ENCODE results near the gene DNAJC4. TPM values are rescaled to one million over a fixed set of nuclear protein-coding genes. Genes with fewer than 3 reads are reported as not detected.

The DNAJC4 gene
- total RNA-seq, 2 experiments from 2014 or later: 14.1 to 42.4 TPM

DNA sequence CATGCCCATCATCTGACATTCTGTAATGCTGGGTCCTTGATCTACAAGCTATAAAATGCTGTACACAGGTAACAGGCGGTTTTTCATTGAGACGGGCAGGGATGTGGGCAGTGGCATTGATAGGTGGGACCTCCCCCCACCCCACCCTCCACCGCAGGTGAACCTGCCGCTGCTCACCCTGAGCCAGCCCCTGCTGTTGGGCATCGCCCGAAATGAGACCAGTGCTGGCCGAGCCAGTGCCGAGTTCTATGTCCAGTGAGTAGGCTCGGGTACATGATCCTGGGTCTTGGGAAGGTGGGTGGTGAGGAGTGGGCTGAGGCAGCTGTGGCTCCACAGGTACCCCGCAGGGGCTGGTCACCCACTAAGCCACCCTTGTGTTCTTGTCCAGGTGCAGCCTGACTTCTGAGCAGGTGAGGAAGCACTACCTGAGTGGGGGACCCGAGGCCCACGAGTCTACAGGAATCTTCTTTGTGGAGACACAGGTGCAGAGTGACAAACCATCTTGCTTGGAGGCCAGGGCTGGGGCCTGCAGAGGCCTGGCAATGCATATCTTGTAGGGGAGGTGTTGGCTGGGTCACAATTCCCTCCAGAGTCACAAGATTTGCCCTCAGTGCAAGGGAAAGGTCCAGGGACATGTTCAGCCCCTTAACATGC is 1.1 kb upstream of the DNAJC4 start:
- peak overlapping the region; percentile 66 for H3K27ac ChIP-seq (ENCODE audit: low read depth, low read length, poor library complexity, severe bottlenecking)
- H3K4me3 ChIP-seq (ENCODE audit: low read depth, low read length, poor library complexity, severe bottlenecking): peak overlapping the region; percentile 72
- intact Hi-C loops (cut with micrococcal nuclease; ENCODE audit: unreplicated experiment): no loop called here
- peaks cover 50% of the 10 kb centered on the region for H3K4me1 ChIP-seq (ENCODE audit: insufficient read depth, low read length, poor library complexity, severe bottlenecking)
- POLR2A ChIA-PET: interaction anchor here (0.7 to 4.4 kb wide), 5 partner anchors 16 to 106 kb away, joined by 3 to 29 read pairs (median 4); partner anchors contain the start of gene FERMT3
- H3K79me2 ChIP-seq (ENCODE audit: insufficient read depth, low read depth, low read length): peaks cover 8% of the 10 kb centered on the region; the same call in 1 of the 2 replicates
- H3K4me2 ChIP-seq (ENCODE audit: low read length): peak overlapping the region; percentile 94
- no peaks in the 10 kb centered on the region for H3K9me3 ChIP-seq (ENCODE audit: low read length)
- DNase-seq (ENCODE audit: low spot score): no peak
- no peak overlapping the region; the same call in 1 of the 2 replicates for H2AFZ ChIP-seq (ENCODE audit: low read length)
- peaks cover 10% of the 10 kb centered on the region; the same call in 1 of the 2 replicates for H3K36me3 ChIP-seq (ENCODE audit: insufficient read depth, low read length)
- CTCF ChIA-PET (ENCODE audit: unreplicated experiment): no interaction called here
- TF ChIP-seq, protein P1, sequence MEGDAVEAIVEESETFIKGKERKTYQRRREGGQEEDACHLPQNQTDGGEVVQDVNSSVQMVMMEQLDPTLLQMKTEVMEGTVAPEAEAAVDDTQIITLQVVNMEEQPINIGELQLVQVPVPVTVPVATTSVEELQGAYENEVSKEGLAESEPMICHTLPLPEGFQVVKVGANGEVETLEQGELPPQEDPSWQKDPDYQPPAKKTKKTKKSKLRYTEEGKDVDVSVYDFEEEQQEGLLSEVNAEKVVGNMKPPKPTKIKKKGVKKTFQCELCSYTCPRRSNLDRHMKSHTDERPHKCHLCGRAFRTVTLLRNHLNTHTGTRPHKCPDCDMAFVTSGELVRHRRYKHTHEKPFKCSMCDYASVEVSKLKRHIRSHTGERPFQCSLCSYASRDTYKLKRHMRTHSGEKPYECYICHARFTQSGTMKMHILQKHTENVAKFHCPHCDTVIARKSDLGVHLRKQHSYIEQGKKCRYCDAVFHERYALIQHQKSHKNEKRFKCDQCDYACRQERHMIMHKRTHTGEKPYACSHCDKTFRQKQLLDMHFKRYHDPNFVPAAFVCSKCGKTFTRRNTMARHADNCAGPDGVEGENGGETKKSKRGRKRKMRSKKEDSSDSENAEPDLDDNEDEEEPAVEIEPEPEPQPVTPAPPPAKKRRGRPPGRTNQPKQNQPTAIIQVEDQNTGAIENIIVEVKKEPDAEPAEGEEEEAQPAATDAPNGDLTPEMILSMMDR (conservative IDR thresholded peaks at IDR 0.05; ENCODE audit: low read length): no peak
- TF ChIP-seq EZH2phosphoT487 (IDR thresholded peaks at IDR 0.05; ENCODE audit: borderline replicate concordance, low read depth, low read length): no peak
- no peaks in the 10 kb centered on the region for H3K9me2 ChIP-seq (ENCODE audit: insufficient read depth, low read length)
- H4K20me1 ChIP-seq (ENCODE audit: insufficient read depth, low read length): no peaks in the 10 kb centered on the region
- BruUV-seq (replicated peaks): no TSS peak

DNA sequence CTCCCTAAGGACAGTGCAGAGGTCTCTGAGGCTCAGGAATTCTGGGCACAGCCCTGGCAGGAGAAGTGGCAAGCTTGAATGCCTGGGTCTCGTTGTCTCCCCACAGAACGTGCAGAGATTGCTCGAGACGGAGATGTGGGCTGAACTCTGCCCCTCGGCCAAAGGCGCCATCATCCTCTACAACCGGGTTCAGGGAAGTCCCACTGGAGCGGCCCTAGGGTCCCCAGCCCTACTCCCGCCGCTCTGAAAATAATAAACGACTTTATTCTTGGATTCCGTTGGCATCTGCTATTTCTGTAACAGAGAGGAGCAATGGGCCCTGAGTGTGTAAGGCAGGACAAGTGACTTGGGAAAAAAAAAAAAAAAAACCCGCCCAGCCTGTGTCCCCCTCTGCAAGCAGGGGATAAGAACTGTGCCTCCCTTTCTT is 591 bp upstream of the DNAJC4 start:
- intact Hi-C loops (cut with micrococcal nuclease; ENCODE audit: unreplicated experiment): loop anchor here (1.0 kb wide), 1 partner anchor 11 kb away; no protein-coding TSS in a partner anchor
- H3K4me2 ChIP-seq (ENCODE audit: low read length): peak overlapping the region; percentile 94
- DNase-seq (ENCODE audit: low spot score): no peak
- H3K79me2 ChIP-seq (ENCODE audit: insufficient read depth, low read depth, low read length): peaks cover 8% of the 10 kb centered on the region; the same call in 1 of the 2 replicates
- ChIA-PET CTCF (ENCODE audit: unreplicated experiment) (no interaction called here), POLR2A (interaction anchor here (0.7 to 1.0 kb wide), 3 partner anchors 15 to 106 kb away, joined by 4 to 6 read pairs (median 4); no protein-coding TSS in a partner anchor)
- peak overlapping the region; percentile 66 for H3K27ac ChIP-seq (ENCODE audit: low read depth, low read length, poor library complexity, severe bottlenecking)
- no TSS peak for BruUV-seq (replicated peaks)
- H3K4me3 ChIP-seq (ENCODE audit: low read depth, low read length, poor library complexity, severe bottlenecking): peak overlapping the region; percentile 72
- H4K20me1 ChIP-seq (ENCODE audit: insufficient read depth, low read length): no peaks in the 10 kb centered on the region
- H3K36me3 ChIP-seq (ENCODE audit: insufficient read depth, low read length): peaks cover 4% of the 10 kb centered on the region; the same call in 1 of the 2 replicates
- no peaks in the 10 kb centered on the region for H3K9me3 ChIP-seq (ENCODE audit: low read length)
- peak overlapping the region; percentile 54; the same call in 1 of the 2 replicates for H2AFZ ChIP-seq (ENCODE audit: low read length)
- no peaks in the 10 kb centered on the region for H3K9me2 ChIP-seq (ENCODE audit: insufficient read depth, low read length)
- peaks cover 50% of the 10 kb centered on the region for H3K4me1 ChIP-seq (ENCODE audit: insufficient read depth, low read length, poor library complexity, severe bottlenecking)
- TF ChIP-seq EZH2phosphoT487 (IDR thresholded peaks at IDR 0.05; ENCODE audit: borderline replicate concordance, low read depth, low read length): no peak
- TF ChIP-seq, protein P1 (conservative IDR thresholded peaks at IDR 0.05; ENCODE audit: low read length): no peak

DNA sequence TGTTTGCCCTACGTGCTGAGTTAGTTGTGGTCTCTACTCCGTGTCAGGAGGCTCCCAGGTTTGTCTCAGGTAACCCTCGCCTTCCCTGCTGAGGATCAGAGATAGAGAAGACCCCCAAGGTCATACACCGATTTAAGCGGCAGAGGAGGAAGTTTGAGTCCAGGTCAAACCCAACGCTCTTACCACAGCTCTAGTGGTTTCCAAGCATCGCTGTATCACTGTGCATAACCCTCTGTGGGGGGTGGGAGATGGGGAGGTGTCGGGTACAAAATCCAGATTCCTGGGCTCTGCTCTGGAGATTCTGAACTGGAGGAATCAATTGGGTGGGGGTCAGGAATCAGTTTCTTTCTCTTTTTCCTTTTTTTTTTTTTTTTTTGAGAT is 627 bp downstream of the DNAJC4 start:
- Histone ChIP-seq H3K27ac (ENCODE audit: low read depth, low read length, poor library complexity, severe bottlenecking) (peak overlapping the region; percentile 66), H4K20me1 (ENCODE audit: insufficient read depth, low read length) (no peaks in the 10 kb centered on the region), H3K9me3 (ENCODE audit: low read length) (no peaks in the 10 kb centered on the region), H3K9me2 (ENCODE audit: insufficient read depth, low read length) (no peaks in the 10 kb centered on the region), H3K4me1 (ENCODE audit: insufficient read depth, low read length, poor library complexity, severe bottlenecking) (peaks cover 54% of the 10 kb centered on the region), H2AFZ (ENCODE audit: low read length) (peak overlapping the region; percentile 54), H3K4me3 (ENCODE audit: low read depth, low read length, poor library complexity, severe bottlenecking) (peak overlapping the region; percentile 72), H3K4me2 (ENCODE audit: low read length) (peak overlapping the region; percentile 94), H3K36me3 (ENCODE audit: insufficient read depth, low read length) (no peaks in the 10 kb centered on the region), H3K79me2 (ENCODE audit: insufficient read depth, low read depth, low read length) (peaks cover 8% of the 10 kb centered on the region; the same call in 1 of the 2 replicates)
- DNase-seq (ENCODE audit: low spot score): peak; percentile 46
- intact Hi-C loops (cut with micrococcal nuclease; ENCODE audit: unreplicated experiment): loop anchor here (1.0 kb wide), 1 partner anchor 9 kb away; no protein-coding TSS in a partner anchor
- ChIA-PET CTCF (ENCODE audit: unreplicated experiment) (no interaction called here), POLR2A (interaction anchor here (0.6 to 1.0 kb wide), 3 partner anchors 10 to 1640 kb away, joined by 3 to 4 read pairs (median 3); partner anchors contain the start of gene FKBP2)
- BruUV-seq (replicated peaks): no TSS peak
- TF ChIP-seq, protein P1 (conservative IDR thresholded peaks at IDR 0.05; ENCODE audit: low read length): no peak
- TF ChIP-seq EZH2phosphoT487 (IDR thresholded peaks at IDR 0.05; ENCODE audit: borderline replicate concordance, low read depth, low read length): no peak
